H54 (cell line): ENCODE measurements around the gene CDC42SE2.

Experiments
- DNase-seq: peaks from one replicate; pipeline ENCODE4 v3.0.0; 2011; ENCODE audit warnings: low spot score, mixed read lengths; ENCODE audit not compliant: insufficient read length
- FAIRE-seq: peaks from 3 replicates; lab custom pipeline; 2011; peaks lifted over from hg19 to GRCh38; lab: Jason Lieb, UNC
- POLR2A ChIP-seq: IDR thresholded peaks from 2 replicates; pipeline ENCODE4 v1.6.1; 2011; ENCODE audit warnings: low read depth, mild to moderate bottlenecking, low read length

CDC42SE2 gene

GRCh38 chr5:131436081-131436480 is 172.2 kb downstream of the CDC42SE2 start:
- FAIRE-seq = no peak
- TF ChIP-seq POLR2A = no peak
- no peak for DNase-seq

DNA sequence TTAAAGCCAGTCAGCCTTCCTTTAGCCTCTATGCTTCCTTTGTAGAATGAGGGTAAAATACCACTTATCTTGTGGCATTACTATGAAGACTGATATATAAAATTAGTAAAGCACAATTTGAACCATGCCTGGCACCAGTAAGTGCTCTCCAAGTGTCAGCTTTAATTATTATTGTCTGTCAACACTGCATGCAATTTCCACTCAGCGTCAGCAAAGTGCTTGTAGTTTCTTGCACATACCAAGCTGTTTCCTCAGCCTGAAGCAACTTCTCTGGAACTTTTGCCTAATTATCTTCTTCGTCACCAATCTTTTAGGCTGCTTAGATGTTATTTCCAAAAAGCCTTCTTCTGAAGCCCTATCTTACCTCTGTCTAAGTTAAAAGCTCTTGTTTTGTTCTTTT is 177.3 kb downstream of the CDC42SE2 start:
- no peak for TF ChIP-seq POLR2A
- DNase-seq (no peak), FAIRE-seq (no peak)
